Measurements from ENCODE around the gene OR2B3. TPM values are rescaled to one million over a fixed set of nuclear protein-coding genes. Genes with fewer than 3 reads are reported as not detected.

OR2B3 gene
- total RNA-seq, 1 donor from 2014 or later: not detected

GRCh38 chr6:29107758-29108157 is 20.6 kb upstream of the OR2B3 start, which contains the start of gene OR2J3:
Gene OR2J3, plus strand, starts transcription at chr6:29108058. Its CDS starts 3,833 bp downstream, at chr6:29111891.
- no peaks in the 10 kb centered on the region for H3K27me3 ChIP-seq (ENCODE audit: control insufficient read depth, insufficient read depth, low read length)
- no peaks in the 10 kb centered on the region for H3K36me3 ChIP-seq (ENCODE audit: control insufficient read depth, insufficient read depth, low read length)
- TF ChIP-seq CTCF (IDR thresholded peaks at IDR 0.05; ENCODE audit: insufficient read depth, low read length, severe bottlenecking): no peak
- DNase-seq (ENCODE audit: low read depth): no peak
- no peak for FAIRE-seq
- H3K4me3 ChIP-seq (ENCODE audit: low read depth, low read length): no peak within 1 kb of the TSS

GRCh38 chr6:29099190-29099589 is 12.1 kb upstream of the OR2B3 start, which contains the start of gene OR2J1:
Gene OR2J1, plus strand, starts transcription at chr6:29099490. Its CDS starts 1,453 bp downstream, at chr6:29100943.
- Histone ChIP-seq H3K27me3 (ENCODE audit: control insufficient read depth, insufficient read depth, low read length) (no peaks in the 10 kb centered on the region), H3K36me3 (ENCODE audit: control insufficient read depth, insufficient read depth, low read length) (no peaks in the 10 kb centered on the region), H3K4me3 (ENCODE audit: low read depth, low read length) (no peak within 1 kb of the TSS)
- no peak for DNase-seq (ENCODE audit: low read depth)
- TF ChIP-seq CTCF (IDR thresholded peaks at IDR 0.05; ENCODE audit: insufficient read depth, low read length, severe bottlenecking): no peak
- no peak for FAIRE-seq

GRCh38 chr6:29097803-29098202 is 10.7 kb upstream of the OR2B3 start:
- TF ChIP-seq CTCF (IDR thresholded peaks at IDR 0.05; ENCODE audit: insufficient read depth, low read length, severe bottlenecking): no peak
- FAIRE-seq (no peak), DNase-seq (ENCODE audit: low read depth) (no peak)
- Histone ChIP-seq H3K4me3 (ENCODE audit: low read depth, low read length) (no peak overlapping the region), H3K36me3 (ENCODE audit: control insufficient read depth, insufficient read depth, low read length) (no peaks in the 10 kb centered on the region), H3K27me3 (ENCODE audit: control insufficient read depth, insufficient read depth, low read length) (no peaks in the 10 kb centered on the region)

- H3K27me3 ChIP-seq (ENCODE audit: control insufficient read depth, insufficient read depth, low read length): no peaks in the 10 kb centered on the region
- FAIRE-seq: no peak
- H3K4me3 ChIP-seq (ENCODE audit: low read depth, low read length): no peak overlapping the region
- DNase-seq (ENCODE audit: low read depth): no peak
- no peak for TF ChIP-seq CTCF (IDR thresholded peaks at IDR 0.05; ENCODE audit: insufficient read depth, low read length, severe bottlenecking)
- H3K36me3 ChIP-seq (ENCODE audit: control insufficient read depth, insufficient read depth, low read length): no peaks in the 10 kb centered on the region
Measured at GRCh38 chr6:29092957-29093356, 5.8 kb upstream of the OR2B3 start.

- DNase-seq (ENCODE audit: low read depth) (no peak), FAIRE-seq (no peak)
Measured at GRCh38 chr6:29082457-29082856, 4.7 kb downstream of the OR2B3 start.

More at GRCh38 chr6:29082457-29082856, 4.7 kb downstream of the OR2B3 start:
- Histone ChIP-seq H3K27me3 (ENCODE audit: control insufficient read depth, insufficient read depth, low read length) (no peaks in the 10 kb centered on the region), H3K4me3 (ENCODE audit: low read depth, low read length) (no peak overlapping the region), H3K36me3 (ENCODE audit: control insufficient read depth, insufficient read depth, low read length) (no peaks in the 10 kb centered on the region)
- no peak for TF ChIP-seq CTCF (IDR thresholded peaks at IDR 0.05; ENCODE audit: insufficient read depth, low read length, severe bottlenecking)

Measured in bronchial epithelial cell (primary cell).